ENCODE results near the gene CWH43. TPM values are rescaled to one million over a fixed set of nuclear protein-coding genes. Genes with fewer than 3 reads are reported as not detected.

CWH43 gene
- total RNA-seq, 1 donor from 2014 or later, result not detected

GRCh38 chr4:48998440-48998839, 12.4 kb downstream of the CWH43 start:
- Mint-ChIP-seq H3K36me3 (ENCODE audit: low read depth, unreplicated experiment) (no peaks in the 10 kb centered on the region), H3K9me3 (ENCODE audit: unreplicated experiment) (peaks cover 32% of the 10 kb centered on the region), H3K27me3 (ENCODE audit: unreplicated experiment) (peaks cover 2% of the 10 kb centered on the region), H3K4me1 (ENCODE audit: unreplicated experiment) (no peaks in the 10 kb centered on the region), H3K27ac (ENCODE audit: unreplicated experiment) (no peak overlapping the region), H3K4me3 (ENCODE audit: unreplicated experiment) (no peak overlapping the region)
- no peak for TF ChIP-seq CTCF (IDR thresholded peaks at IDR 0.05; ENCODE audit: unreplicated experiment)
- no peak for DNase-seq (ENCODE audit: low spot score)

- TF ChIP-seq CTCF (IDR thresholded peaks at IDR 0.05; ENCODE audit: unreplicated experiment), result no peak
- peaks cover 4% of the 10 kb centered on the region for H3K27me3 Mint-ChIP-seq (ENCODE audit: unreplicated experiment)
- no peaks in the 10 kb centered on the region for H3K4me1 Mint-ChIP-seq (ENCODE audit: unreplicated experiment)
- peaks cover 24% of the 10 kb centered on the region for H3K9me3 Mint-ChIP-seq (ENCODE audit: unreplicated experiment)
- no peaks in the 10 kb centered on the region for H3K36me3 Mint-ChIP-seq (ENCODE audit: low read depth, unreplicated experiment)
- DNase-seq (ENCODE audit: low spot score), result no peak
- H3K4me3 Mint-ChIP-seq (ENCODE audit: unreplicated experiment), result no peak overlapping the region
- no peak overlapping the region for H3K27ac Mint-ChIP-seq (ENCODE audit: unreplicated experiment)
Observed at GRCh38 chr4:49000806-49001205, 14.7 kb downstream of the CWH43 start.

- H3K9me3 Mint-ChIP-seq (ENCODE audit: unreplicated experiment), result peaks cover 15% of the 10 kb centered on the region
- H3K27ac Mint-ChIP-seq (ENCODE audit: unreplicated experiment), result no peak overlapping the region
- no peaks in the 10 kb centered on the region for H3K36me3 Mint-ChIP-seq (ENCODE audit: low read depth, unreplicated experiment)
- H3K4me1 Mint-ChIP-seq (ENCODE audit: unreplicated experiment), result no peaks in the 10 kb centered on the region
- peaks cover 2% of the 10 kb centered on the region for H3K27me3 Mint-ChIP-seq (ENCODE audit: unreplicated experiment)
- H3K4me3 Mint-ChIP-seq (ENCODE audit: unreplicated experiment), result no peak overlapping the region
- TF ChIP-seq CTCF (IDR thresholded peaks at IDR 0.05; ENCODE audit: unreplicated experiment), result no peak
- DNase-seq (ENCODE audit: low spot score), result no peak
Observed at GRCh38 chr4:49002931-49003330, 16.9 kb downstream of the CWH43 start.

- no peak for DNase-seq (ENCODE audit: low spot score)
- TF ChIP-seq CTCF (IDR thresholded peaks at IDR 0.05; ENCODE audit: unreplicated experiment), result no peak
- peaks cover 5% of the 10 kb centered on the region for H3K27me3 Mint-ChIP-seq (ENCODE audit: unreplicated experiment)
- H3K4me1 Mint-ChIP-seq (ENCODE audit: unreplicated experiment), result no peaks in the 10 kb centered on the region
- H3K36me3 Mint-ChIP-seq (ENCODE audit: low read depth, unreplicated experiment), result no peaks in the 10 kb centered on the region
- no peak overlapping the region for H3K4me3 Mint-ChIP-seq (ENCODE audit: unreplicated experiment)
- H3K27ac Mint-ChIP-seq (ENCODE audit: unreplicated experiment), result no peak overlapping the region
- peaks cover 13% of the 10 kb centered on the region for H3K9me3 Mint-ChIP-seq (ENCODE audit: unreplicated experiment)
Observed at GRCh38 chr4:49018718-49019295, 32.7 kb downstream of the CWH43 start.

GRCh38 chr4:49032440-49033161, 46.5 kb downstream of the CWH43 start:
- DNase-seq (ENCODE audit: low spot score), result no peak

More at GRCh38 chr4:49032440-49033161, 46.5 kb downstream of the CWH43 start:
- no peak overlapping the region for H3K27ac Mint-ChIP-seq (ENCODE audit: unreplicated experiment)
- H3K27me3 Mint-ChIP-seq (ENCODE audit: unreplicated experiment), result peaks cover 1% of the 10 kb centered on the region
- no peak for TF ChIP-seq CTCF (IDR thresholded peaks at IDR 0.05; ENCODE audit: unreplicated experiment)
- H3K36me3 Mint-ChIP-seq (ENCODE audit: low read depth, unreplicated experiment), result peaks cover 5% of the 10 kb centered on the region
- no peak overlapping the region for H3K4me3 Mint-ChIP-seq (ENCODE audit: unreplicated experiment)
- no peaks in the 10 kb centered on the region for H3K4me1 Mint-ChIP-seq (ENCODE audit: unreplicated experiment)
- H3K9me3 Mint-ChIP-seq (ENCODE audit: unreplicated experiment), result peaks cover 40% of the 10 kb centered on the region
